SKM-1 treated with dmso at 0.1 percent for 144 hours (cell line): ENCODE data around the gene CYP2A6.

ENCODE experiments used
- DNase-seq: peaks from one replicate; lab custom pipeline; 2025; ENCODE audit not compliant: unreplicated experiment; lab: John Stamatoyannopoulos, UW

Gene CYP2A6

DNA sequence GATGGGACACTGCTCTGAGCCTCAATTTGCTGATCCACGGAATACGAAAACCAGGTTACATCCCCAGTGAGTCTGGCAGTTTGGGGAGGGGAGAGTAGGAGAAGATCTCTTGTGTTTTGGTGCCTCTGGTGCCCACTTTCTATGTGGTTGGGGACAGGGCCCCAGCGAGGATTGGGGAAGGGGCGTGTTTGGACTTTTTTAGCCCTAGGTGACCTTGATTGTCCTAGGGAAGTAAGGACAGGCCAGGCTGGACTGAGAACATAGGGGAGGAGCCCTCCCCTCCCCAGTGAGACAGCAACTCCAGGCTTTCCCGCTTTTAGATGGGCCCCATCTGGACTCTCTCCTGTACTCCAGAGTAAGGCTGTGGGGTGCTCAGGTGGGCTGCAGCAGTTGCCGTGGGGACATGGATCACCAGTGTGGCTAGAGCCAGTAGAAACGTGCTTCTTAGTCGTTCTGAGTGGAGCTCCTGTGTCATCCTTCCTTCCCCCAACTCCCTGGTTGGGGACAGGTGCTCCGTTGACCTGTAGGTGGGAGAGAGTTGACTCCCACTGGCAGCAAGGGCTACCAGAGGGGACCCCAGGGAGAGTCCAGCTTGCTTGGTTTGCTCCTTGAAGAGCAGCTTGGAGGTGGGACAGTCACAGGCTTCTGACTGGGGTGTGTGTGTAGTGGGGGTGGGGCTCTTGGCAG lies 46.9 kb downstream of the CYP2A6 start:
- DNase-seq, result no peak

- DNase-seq, result peak; percentile 15
These were observed 47.7 kb downstream of the CYP2A6 start for GRCh38 chr19:40802300-40803169.

DNA sequence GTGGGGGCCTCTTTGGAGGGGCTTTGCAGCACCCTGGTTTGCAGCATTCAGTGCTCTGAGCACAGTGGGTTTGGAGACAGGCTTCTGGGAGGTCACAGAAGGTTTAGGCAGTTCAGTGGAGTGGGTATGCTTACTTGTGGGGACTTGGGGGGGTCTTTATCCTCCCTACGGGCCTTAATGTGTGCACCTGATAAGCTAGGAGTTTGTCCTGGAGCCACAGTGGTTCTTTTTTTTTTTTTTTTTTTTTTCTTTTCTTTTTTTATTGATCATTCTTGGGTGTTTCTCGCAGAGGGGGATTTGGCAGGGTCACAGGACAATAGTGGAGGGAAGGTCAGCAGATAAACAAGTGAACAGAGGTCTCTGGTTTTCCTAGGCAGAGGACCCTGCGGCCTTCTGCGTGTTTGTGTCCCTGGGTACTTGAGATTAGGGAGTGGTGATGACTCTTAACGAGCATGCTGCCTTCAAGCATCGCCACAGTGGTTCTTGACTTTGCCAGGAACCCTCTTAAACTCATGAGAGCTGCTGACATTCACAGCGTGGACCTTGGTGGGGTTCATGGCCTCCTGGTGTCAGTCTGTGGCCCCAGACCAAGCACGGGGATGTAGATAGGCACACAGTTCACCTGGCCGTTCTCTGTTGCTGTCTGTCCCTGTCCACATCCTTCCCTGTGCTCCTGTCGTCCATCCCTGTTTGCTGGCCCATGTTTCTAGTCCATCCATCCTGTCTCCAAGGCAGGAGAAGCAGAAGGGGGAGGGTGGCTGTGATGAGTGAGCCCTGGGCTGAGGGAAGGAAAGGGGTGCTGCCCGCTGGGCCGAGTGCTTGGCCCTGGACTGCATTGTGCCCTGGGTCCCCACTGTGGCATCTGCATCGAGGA lies 48.6 kb downstream of the CYP2A6 start:
- no peak for DNase-seq

DNA sequence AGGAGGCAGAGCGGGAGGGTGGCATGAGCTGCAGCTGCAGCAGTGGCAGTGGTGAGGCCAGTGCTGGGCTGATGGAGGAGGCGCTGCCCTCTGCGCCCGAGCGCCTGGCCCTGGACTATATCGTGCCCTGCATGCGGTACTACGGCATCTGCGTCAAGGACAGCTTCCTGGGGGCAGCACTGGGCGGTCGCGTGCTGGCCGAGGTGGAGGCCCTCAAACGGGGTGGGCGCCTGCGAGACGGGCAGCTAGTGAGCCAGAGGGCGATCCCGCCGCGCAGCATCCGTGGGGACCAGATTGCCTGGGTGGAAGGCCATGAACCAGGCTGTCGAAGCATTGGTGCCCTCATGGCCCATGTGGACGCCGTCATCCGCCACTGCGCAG lies 49.3 kb downstream of the CYP2A6 start:
- DNase-seq, result no peak

DNA sequence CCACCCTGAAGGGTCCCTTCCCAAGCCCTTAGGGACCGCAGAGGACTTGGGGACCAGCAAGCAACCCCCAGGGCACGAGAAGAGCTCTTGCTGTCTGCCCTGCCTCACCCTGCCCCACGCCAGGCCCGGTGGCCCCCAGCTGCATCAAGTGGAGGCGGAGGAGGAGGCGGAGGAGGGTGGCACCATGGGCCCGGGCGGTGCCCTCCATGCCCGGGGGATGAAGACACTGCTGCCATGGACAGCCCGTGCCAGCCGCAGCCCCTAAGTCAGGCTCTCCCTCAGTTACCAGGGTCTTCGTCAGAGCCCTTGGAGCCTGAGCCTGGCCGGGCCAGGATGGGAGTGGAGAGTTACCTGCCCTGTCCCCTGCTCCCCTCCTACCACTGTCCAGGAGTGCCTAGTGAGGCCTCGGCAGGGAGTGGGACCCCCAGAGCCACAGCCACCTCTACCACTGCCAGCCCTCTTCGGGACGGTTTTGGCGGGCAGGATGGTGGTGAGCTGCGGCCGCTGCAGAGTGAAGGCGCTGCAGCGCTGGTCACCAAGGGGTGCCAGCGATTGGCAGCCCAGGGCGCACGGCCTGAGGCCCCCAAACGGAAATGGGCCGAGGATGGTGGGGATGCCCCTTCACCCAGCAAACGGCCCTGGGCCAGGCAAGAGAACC lies 49.8 kb downstream of the CYP2A6 start:
- DNase-seq, result no peak

GRCh38 chr19:40799558-40800338 lies 50.5 kb downstream of the CYP2A6 start:
- DNase-seq, result no peak

DNA sequence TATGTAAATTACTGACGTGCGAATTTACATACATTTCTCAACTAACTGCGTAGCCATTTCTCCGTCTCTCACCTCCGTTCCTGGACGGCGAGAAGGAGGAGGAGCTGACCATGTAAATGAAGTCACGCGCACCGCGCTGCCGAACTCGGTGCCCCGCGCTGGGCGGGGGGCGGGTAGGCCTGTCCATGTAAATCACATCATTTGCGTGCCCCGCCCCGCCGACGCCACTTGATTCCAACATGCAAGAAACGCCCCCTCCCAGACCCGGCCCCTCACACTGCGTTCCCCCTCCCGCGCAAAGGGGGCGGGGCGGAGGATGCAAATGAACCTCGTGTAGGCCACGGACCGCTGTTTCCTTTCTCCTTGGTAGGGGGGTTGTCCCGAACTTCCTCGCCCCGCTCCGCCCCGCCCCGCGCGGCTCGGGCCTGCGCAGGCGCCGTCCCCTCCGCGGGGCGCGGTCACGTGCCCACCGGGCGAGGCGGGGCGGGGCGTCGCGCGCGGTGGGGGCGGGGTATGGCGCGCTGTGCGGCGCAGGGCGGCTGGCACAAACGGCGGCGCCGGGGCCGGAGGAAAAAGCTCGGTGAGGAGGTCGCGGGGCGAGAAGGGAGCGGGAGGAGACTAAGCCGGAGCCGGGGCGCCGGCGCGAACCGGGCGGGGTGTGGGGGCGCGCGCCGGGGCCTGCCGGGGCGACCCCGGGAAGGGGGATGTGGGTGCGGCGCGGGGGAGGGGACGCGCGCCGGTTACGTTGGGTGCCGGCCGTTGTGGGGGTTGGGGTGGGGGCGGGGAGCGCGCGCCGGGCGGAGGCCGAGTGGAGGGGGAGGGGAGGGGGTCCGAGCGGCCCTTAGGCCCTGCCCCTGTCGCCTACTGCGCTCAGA lies 51.3 kb downstream of the CYP2A6 start, which contains the start of gene EGLN2:
Gene EGLN2 (plus strand): TSS at position 509 of the 875 bp plus-strand sequence. CDS start 1,382 bp downstream, outside the sequence.
- DNase-seq, result peak; percentile 97

- peak; percentile 84 for DNase-seq
These were observed 52.1 kb downstream of the CYP2A6 start for GRCh38 chr19:40797963-40798682.

- no peak for DNase-seq
These were observed 52.9 kb downstream of the CYP2A6 start for GRCh38 chr19:40797166-40797962.
